Retinal pigment epithelial cell (primary cell): ENCODE data around the gene STRA8.

Experiments
- DNase-seq: peaks from one replicate; pipeline ENCODE4 v3.0.0-alpha.2; 2010; ENCODE audit warnings: low read depth
- H3K4me3 ChIP-seq: 2 replicates; pipeline ENCODE4 v1.5.1; 2011; ENCODE audit warnings: mild to moderate bottlenecking, low read length, control low read depth, moderate library complexity
- TF ChIP-seq, protein P1 (sequence below): conservative IDR thresholded peaks from 2 replicates; pipeline ENCODE4 v1.5.1; 2011; ENCODE audit warnings: low read depth, low read length, control low read depth, inconsistent platforms

The STRA8 gene

DNA sequence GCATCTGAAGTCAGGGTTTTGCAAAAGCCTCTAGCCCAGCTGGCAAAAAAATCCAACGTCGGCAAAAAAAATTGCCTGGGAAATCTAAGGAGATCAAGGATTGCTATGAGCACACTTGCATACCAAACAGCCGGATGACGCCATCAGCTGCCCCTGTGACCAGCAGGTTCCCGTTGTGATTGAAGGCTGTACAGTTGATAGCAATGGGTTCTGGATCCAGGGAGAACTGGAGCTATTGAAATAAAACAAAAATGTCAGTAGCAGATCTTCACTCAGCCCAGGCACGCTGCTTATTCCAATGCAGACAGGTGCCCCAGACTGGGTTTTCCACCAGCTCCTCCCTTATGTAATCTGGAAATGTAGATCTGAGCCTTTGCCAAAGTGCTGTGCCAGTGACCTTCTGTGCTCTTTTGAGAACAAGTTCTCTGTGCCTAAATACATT, 44.4 kb upstream of the STRA8 start:
- DNase-seq: no peak
- TF ChIP-seq, protein P1, sequence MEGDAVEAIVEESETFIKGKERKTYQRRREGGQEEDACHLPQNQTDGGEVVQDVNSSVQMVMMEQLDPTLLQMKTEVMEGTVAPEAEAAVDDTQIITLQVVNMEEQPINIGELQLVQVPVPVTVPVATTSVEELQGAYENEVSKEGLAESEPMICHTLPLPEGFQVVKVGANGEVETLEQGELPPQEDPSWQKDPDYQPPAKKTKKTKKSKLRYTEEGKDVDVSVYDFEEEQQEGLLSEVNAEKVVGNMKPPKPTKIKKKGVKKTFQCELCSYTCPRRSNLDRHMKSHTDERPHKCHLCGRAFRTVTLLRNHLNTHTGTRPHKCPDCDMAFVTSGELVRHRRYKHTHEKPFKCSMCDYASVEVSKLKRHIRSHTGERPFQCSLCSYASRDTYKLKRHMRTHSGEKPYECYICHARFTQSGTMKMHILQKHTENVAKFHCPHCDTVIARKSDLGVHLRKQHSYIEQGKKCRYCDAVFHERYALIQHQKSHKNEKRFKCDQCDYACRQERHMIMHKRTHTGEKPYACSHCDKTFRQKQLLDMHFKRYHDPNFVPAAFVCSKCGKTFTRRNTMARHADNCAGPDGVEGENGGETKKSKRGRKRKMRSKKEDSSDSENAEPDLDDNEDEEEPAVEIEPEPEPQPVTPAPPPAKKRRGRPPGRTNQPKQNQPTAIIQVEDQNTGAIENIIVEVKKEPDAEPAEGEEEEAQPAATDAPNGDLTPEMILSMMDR: no peak

DNA sequence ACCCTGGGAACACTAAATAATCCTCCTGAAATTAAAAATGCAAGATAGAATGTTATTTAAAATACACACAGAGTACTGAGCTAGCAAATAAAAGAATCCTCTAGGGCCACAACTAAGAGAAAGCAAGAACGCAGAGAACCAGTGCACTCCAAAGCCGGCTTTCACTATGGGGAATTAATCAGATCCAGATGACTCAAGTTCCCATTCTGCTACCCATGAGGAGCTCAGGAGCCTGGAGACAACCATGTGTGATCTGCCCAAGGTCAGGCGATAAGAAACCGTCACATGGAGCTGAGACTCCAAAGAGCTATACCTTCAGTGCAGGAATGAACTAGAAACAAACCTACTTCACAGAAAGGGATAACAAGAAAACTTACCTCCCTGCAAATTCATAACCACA, 43.7 kb upstream of the STRA8 start:
- no peak for DNase-seq
- TF ChIP-seq, protein P1: no peak
- no peak overlapping the region for H3K4me3 ChIP-seq

More for the DNA sequence above, 44.4 kb upstream of the STRA8 start:
- H3K4me3 ChIP-seq: no peak overlapping the region

DNA sequence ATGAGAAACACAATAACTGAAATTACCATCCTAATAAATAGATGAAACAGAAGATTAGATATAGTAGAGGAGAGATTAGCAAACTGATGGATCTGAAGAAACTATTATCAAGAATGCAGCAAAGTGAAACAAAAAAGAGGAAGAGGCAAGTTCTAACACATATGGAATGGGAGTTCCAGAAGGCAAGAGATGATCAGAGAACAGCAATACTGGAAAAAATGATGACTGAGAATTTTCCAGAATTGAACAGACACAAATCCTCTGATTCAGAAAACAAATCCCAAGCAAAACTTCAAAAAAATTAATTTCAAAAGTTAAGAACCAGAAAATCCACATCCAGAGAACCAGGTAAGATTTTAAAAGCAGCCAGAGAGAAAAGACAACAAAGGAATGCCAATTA, 42.9 kb upstream of the STRA8 start:
- H3K4me3 ChIP-seq: no peak overlapping the region
- DNase-seq: no peak
- TF ChIP-seq, protein P1: no peak

DNA sequence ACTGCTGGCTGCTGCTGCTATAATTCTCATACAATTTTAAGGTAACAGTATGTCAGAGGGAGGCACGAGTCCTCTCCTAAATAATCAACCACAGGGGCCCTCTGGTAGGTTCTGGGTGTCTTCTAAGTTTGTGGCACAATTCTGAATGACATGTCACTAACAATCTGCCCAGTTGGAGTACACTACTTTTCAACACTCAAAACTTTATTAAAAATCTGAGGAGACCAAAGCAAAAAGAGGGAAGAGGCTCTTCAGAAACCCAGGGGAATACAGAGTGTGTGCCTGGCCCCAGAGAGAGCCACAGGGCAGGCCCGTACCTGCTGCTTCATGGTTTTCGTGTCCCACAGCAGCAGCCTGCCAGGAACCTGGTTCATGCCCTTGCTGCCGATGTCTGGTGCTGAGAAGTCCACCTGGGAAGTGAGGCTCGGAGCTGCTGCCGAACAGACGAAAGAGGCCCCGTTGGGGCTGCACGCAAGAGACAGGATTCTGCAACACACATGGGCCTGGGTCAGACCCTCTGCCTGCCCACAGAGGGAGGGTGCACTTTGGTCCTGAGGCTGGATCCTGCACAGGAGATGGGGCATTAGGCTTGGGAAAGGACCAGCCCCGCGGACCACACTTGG, 40.6 kb upstream of the STRA8 start:
- DNase-seq: no peak
- no peak overlapping the region for H3K4me3 ChIP-seq

DNA sequence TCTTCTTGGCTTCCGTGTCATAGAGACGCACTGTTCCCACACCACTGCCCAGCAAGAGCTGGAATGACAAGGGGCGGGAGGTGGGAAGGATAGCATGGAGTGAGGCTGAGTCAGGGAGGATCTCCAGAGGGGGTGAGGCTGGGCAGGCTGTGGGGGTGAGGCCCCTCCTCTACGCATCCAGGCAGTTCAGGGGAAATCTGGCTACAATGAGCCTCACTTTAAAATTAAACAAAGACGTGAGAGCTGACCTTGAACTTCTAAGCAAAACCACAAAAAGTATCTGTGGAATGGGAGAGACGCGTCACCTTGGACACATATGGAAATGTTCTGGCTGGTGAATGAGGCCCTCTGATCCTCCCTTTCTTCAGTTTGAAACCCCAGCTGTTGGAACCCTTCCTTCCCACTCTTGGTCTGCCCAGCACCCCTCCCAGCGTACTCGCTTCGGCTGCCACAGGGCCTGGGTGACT, 40.0 kb upstream of the STRA8 start:
- H3K4me3 ChIP-seq: no peak overlapping the region
- TF ChIP-seq, protein P1: no peak
- no peak for DNase-seq

More for the DNA sequence above, 40.6 kb upstream of the STRA8 start:
- TF ChIP-seq, protein P1: no peak

DNA sequence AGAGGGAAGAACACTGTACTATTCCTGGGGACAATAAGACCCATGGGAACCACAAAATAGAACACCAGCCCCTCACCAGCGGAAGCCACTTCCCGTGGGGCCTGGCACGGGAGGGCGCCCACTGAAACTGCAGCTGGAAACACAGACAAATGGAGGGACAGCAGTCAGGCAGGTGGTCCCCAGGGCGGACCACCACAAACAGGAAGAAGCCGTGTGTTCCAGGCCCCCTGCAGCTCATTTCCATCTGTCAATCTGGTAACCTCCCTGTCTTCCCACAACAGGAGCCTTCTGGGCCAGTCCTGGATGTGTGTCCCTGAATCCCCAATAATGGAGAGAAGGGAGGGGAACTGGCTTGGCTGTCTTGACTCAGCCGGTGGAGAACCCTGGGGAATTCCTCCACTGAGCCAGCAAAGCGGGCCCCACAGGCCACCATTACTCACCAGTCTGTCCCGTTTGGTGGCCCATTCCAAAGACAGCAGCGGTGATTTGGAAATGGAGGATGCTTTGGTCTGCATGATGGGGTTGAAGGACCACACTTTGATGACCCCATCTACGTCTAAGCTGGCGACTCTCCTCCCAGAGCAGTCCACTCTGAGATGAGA, 39.0 kb upstream of the STRA8 start:
- TF ChIP-seq, protein P1: no peak
- no peak for DNase-seq
- no peak overlapping the region for H3K4me3 ChIP-seq

DNA sequence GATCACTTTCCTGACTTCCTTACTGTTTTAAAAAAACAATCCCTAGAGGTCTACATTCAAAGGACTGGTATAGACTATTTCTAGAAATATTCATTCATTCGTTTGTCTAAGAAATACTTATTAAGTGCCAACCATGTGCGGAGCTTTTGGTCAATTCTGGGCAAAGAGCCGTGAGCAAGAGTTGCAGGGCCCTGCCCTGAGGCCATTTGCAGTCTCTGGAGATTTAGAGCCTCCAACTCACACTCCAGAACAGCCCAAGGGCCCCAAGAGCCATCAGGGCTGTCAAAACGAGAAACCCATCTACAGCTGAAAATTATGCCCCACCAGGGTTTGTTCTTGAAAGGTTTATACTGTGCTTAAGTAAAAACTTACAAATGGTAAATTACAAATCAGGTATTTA, 38.5 kb upstream of the STRA8 start:
- TF ChIP-seq, protein P1: no peak
- DNase-seq: no peak
- no peak overlapping the region for H3K4me3 ChIP-seq
